A549 treated with CpdA at 1 μM for 4 hours (cell line): ENCODE data around the gene TTC34. TPM values are rescaled to one million over a fixed set of nuclear protein-coding genes. Genes with fewer than 3 reads are reported as not detected.

Experiments used
- total RNA-seq: library from RNA; stranded (reverse); fragments of 200-300 nt; extraction: Qiagen RNA extraction; gene quantifications from 5 replicates; pipeline ENCODE4 v1.2.3, GENCODE V29; 2022; ENCODE audit warnings: low read depth

The TTC34 gene
- total RNA-seq: 0.03 to 0.08 TPM (median 0.05 TPM) in 5 replicates

DNA sequence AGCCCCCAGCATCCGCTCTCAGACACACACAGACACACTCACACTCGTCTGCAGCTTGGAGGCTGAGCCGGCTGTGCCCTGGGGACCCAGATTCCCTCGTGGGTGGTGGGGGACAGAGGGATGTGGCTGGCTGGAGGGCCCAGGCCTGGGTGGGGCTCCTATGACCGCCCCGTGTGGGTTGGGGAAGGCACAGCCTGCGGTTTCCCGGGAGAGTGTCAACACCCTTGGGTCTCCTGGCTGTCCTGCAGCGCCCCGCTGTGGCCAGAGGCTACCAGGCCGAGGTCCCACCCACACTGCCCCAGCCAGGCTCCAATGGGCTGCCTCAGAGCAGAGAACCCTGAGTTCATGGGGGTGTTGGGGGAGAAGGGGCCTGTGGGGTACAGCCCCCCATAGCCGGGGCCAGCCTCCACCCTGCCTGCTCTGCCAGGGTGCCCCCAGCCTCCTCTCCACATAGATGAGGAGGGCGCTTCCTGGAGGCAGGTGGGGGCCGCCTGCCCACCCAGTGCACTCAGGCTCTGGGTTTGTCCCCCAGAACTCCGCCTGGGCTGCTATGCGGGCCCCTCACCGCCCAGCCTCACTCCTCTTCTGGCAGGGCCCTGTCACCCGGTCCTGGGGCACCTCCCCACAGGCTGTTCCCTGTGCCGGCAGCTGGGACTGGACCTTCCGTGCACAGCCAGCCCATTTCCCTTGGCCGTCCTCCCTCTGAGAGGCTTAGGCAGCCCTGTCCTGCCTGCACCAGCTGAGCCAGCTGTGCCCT lies at the start of gene TTC34:
TTC34 (minus strand) TSS at position 159 of the 757 bp plus-strand sequence. CDS start 866 bp downstream, outside the sequence.

GRCh38 chr1:2632561-2633361 lies 168.7 kb downstream of the TTC34 start, which contains the start of gene MMEL1:
Gene MMEL1 (minus strand): TSS chr1:2633016. CDS start chr1:2629484, 3,532 bp downstream.

GRCh38 chr1:2586154-2587070 lies 215.1 kb downstream of the TTC34 start, which contains the start of gene PRXL2B:
Gene PRXL2B (plus strand): TSS chr1:2586777. CDS start chr1:2586886, 109 bp downstream.

Other genes with a start within 250 kb of the TTC34 start
- gene TNFRSF14, start 245.3 kb downstream of the TTC34 start, total RNA-seq: 0.08 to 0.22 TPM (median 0.16 TPM) in 4 of 5 replicates, not detected in the other
- gene PRXL2B, start 214.9 kb downstream of the TTC34 start, total RNA-seq: 15.9 to 22.1 TPM (median 19.3 TPM) in 5 replicates
- gene MMEL1, start 168.7 kb downstream of the TTC34 start, total RNA-seq: 0.11 to 0.35 TPM in 2 of 5 replicates, not detected in the others
- gene ACTRT2, start 219.8 kb upstream of the TTC34 start, total RNA-seq: not detected in 5 replicates